NT2/D1 (cell line): ENCODE measurements around the gene ACSL6.

Source experiments
- SUZ12 ChIP-seq: IDR thresholded peaks from 2 replicates; pipeline ENCODE4 v1.6.1; 2011; ENCODE audit not compliant: insufficient read length, insufficient read depth; ENCODE audit errors: extremely low read depth
- YY1 ChIP-seq: IDR thresholded peaks from 2 replicates; pipeline ENCODE4 v1.6.1; 2011; ENCODE audit not compliant: insufficient read length, insufficient read depth
- ZNF274 ChIP-seq: IDR thresholded peaks from 2 replicates; pipeline ENCODE4 v1.6.1; 2011; ENCODE audit warnings: mild to moderate bottlenecking, low read depth, low read length

DNA sequence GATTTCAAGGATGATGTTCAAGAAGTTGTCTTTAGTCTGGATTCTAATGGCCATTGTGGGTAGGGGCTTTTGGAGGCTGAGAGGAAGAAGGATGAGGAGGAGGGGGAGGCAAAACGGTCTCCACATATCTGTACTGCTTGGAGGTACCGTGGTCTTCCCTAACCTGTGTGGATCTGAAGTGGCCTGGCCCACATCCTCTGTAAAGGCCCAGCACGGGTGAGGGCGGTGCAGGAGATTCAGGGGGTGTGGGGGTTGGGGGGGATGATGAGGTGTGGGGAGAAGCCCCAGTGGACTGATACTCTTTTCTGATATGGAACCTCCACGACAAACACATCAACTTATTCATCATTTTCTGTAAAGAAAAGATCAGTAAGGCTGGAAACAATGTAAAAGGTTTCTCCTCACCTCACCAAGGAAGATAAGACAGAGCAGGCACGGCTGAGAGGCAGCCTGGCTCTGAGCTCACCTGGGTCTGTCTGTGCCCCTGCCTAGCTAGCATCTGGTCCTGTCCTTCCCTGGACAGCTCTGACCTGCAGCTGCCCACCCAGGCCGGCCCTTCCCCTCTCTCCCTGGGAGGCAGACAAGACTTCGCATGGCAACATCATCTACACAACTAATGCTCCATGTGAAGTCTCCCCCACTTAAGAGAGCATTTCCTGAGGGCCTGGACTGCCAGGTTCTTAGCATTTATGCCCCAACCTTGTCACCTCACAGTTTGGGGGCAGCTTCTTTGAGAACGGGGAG, 43.4 kb upstream of the ACSL6 start:
- TF ChIP-seq ZNF274: no peak
- TF ChIP-seq SUZ12: no peak
- TF ChIP-seq YY1: no peak
